Central memory CD4-positive, alpha-beta T cell (primary cell): ENCODE data around the gene STXBP6.
"Not testable (repeated sequence)": the region's sequence is repeated elsewhere in the genome, so short reads cannot be mapped to it uniquely, and the experiment has no call there.

ENCODE experiments used
- DNase-seq: peaks from one replicate; pipeline ENCODE4 v3.0.0; 2022

STXBP6 gene

DNA sequence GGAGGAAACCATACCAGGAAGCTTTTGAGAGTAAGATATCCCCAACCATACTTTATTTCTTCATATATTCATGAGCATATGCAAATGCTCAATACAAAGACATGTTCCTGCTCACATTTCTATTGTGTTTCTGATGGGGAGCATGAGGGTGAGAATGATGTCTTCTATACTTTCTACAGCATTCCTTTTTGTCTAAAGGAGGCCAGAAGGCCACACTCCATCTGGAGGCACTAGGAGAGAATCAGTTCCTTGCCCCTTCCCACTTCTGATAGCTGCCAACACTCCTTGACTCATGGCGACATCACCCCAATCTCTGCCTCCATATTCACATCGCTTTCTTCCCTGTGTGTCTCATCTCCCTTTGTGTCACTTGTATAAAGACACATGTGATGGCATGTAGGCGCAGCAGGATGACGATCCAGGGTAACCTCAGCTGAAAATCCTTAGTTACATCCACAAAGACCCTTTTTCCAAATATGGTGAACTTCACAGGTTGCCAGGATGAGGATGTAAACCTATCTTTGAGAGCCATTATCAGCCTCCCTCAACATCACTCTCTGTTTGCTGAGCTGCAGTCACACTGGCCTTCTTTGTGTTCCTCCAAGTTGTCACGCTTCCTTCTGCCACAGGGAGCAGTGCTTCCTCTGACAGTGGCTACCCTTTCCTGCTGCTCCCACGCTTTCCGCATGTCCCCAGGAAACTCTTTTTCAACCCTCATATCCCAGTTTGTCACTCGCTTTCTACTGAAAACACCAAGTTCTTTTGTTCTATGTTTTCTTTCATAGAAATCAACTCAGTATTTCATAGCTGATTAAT lies 96.9 kb downstream of the STXBP6 start:
- DNase-seq, result no peak

DNA sequence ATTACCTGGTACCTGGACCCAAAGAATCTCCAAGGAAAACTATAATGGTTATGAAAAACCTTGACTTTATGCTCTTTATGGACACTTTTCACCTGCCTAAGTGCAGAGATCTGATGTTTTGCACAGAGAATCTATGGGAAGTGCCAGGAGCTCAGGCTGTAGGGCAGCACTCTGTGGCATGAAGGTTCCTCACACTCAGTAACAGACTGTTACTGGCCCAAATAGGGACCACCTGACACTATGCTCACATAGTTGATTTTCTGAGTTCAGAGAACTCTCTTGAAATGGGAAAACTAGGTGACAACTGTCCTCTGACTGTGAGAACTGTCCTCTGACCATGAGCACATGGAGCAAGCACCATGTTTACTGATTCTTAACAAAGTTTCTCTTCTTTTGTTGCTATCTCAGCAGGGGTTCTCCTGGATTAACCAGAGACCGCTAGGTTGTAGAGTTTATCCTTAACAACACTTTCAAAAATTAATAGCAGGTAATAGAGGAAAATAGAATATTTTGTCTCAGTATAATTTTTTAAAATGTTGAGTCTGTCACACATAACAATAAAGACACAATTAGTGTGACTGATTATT lies 101.6 kb downstream of the STXBP6 start:
- DNase-seq, result no peak

DNA sequence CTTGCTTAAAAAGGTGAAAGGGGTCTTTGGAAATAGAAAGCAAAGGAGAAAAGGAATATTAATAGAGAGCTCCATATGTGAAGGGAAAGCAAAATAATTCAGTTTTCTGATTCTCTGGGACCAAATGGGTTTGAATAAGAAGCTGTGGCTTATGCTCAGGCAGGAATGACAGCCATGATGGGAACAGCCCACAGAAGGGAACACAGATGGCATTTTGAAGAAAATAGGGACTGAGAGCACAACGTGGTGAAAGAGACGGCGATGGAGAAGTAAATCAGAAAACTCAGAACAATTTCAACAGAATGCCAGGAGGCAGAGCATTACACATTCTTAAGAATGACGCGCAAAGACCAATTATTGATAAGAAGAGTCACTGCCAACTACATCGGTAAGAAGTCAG lies 102.8 kb downstream of the STXBP6 start:
- no peak for DNase-seq

DNA sequence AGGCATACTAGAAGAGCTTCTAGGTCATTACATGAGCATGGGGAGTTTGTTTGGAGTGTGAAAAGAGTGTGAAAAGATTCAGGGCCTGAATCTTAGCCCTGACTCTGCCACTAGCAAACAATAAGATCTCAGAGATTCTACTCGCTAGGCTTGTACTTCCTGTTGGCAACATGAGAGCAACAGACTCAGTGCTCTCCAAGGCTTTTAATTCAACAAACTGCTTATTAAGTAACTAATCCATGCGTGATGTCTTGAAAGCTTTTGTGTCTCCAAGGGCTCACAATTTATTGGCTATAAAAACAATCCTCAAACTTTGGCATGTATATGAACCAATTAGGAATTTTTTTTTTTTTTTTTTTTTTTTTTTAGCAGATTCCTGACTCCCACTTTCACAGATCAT lies 105.1 kb downstream of the STXBP6 start:
- no peak for DNase-seq

DNA sequence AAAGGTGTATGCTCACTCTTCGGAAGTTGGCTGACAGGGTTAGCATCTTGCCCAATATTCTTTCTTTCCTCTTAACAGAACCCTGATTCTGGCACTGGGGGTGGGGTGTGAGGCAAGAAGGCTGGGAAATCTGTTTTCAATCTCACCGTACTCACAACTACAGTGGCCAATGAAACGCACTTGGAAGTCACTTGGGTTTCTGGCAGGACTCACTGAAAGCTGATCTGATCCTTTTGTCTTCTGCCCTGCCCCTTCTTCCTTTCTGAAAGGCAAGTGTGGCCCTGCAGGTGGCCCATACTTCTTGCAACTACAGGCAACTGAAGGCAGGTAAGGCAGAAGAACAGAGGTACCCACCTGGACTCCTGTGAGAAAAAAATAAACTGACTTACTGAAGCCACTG lies 106.9 kb downstream of the STXBP6 start:
- DNase-seq, result no peak

DNA sequence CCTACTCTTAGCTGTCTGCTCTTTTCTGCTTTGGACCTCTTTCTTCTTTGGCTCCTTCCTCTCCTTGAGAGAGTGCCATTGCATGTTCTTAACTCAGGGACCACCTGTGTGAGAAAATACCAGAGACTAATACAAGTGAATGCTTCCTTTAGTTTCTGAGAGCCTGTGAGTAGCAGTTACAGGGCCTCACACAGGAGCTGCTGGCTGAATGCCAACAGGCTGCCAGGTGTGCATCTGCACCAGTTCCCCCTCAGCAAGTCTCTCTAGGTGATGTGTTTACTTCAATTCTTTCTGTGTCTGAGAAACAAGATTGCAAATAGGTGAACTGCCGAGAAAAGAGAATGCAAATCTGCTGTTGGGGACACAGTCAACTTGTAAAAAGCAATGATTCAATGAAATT lies 108.2 kb downstream of the STXBP6 start:
- DNase-seq, result no peak

DNA sequence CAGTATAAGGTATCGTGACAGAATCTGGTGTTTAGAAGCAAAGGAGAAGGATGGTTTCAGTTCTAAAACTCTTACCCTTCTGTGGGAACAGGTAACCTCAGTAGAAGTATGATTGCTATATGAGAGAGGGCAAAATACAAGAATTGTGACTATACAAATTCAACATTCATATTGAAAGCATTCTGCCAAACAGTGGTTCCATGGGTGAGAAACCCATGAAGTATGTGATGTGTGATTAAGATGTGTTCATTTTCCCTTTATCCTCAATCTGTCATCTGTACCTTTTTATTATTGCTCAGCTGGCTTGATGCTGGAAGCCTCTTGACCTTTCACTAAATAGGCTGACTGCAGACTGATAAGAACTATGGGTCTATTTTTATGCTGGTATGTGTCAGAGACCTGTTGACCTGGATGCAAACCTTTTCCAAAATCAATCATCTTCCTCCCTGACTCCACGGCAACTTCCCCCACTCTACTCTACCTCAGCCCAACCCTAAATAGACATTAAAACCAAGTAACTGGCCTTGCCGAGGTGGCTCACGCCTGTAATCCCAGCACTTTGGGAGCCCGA lies 109.6 kb downstream of the STXBP6 start:
- no peak for DNase-seq

DNA sequence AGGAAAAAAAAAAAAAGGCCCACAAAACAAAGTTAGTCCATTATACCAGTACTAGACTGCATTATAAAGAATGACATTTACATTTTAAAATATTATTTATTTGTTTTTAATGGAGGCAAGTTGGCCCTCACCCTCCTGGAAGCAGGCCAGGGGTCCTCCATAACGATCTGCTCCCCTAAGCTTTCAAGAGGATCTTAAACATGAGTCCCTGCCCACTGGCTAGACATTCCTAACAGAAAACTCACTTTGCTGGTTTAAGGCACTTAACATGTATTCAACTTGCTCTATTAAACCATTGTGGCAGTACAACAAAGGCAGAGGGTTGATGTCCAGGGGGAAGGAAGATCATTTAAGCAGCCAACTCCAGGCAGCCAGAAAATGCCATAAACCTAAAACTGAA lies 111.4 kb downstream of the STXBP6 start:
- no peak for DNase-seq

DNA sequence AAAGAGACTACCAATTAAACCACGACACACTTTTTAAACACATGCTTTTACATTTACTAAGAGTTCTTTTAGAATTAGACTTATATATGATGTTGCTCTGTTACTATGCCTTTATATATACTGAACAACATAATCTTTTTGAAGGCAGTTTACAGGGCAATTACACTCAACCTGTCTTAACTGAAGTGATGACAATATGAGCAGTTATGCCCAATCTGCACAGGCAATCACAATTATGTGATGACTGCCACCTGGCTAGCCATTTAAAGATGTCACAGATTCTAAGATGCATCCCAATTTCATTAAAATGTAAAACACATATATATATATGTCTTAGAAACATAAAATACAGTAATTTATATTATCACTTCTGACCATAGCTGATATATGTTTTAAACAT lies 112.6 kb downstream of the STXBP6 start:
- DNase-seq, result no peak

DNA sequence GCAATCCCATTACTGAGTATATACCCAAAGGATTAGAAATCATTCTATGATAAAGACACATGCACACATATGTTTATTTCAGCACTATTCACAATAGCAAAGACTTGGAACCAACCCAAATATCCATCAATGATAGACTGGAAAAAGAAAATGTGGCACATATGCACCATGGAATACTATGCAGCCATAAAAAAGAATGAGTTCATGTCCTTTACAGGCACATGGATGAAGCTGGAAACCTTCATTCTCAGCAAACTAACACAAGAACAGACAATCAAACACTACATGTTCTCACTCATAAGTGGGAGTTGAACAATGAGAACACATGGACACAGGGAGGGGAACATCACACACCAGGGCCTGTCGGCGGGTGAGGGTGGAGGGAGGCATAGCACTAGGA lies 113.2 kb downstream of the STXBP6 start:
- DNase-seq, result not testable (repeated sequence)

DNA sequence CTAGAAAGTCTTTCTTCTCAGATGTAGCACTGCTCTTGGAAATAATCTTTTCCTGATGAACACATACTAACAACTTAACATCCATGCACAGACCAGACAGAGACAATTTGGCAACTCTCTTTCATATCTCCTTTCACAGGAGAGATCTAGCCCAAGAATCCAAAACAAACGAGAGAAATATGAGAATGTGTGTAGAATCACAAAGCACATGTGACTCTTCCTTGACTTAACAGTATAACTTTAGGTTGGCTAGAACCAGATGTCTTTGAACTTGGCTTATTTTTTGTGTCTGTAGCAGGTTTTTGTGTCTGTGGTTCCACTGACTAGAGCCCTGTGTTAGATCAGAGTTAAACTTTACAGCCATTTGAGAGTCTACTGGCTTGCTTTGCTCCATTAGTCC lies 114.2 kb downstream of the STXBP6 start:
- no peak for DNase-seq

DNA sequence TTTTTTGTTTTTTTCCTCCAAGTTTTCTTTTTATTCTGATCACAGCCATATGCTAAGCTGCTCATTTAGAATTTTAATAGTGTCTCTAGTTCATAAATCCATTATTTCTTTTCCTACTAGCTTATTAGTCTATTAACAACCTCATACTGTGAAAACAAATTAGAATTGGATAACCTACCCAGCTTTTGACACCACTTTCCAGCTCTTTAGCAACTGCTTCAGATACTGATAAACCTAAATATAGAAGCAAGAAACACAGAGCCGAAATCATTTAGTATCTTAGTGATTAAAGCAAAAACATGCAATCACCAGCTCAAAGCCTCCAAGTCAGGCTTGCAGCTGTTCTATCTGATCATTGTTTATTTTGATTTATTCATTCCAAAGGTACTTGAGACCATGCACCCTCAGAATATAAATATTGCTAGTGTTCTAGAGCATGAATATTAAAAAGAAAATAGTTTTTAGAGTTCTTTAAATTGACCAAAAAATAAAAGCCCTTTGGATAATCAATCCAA lies 121.5 kb downstream of the STXBP6 start:
- no peak for DNase-seq

DNA sequence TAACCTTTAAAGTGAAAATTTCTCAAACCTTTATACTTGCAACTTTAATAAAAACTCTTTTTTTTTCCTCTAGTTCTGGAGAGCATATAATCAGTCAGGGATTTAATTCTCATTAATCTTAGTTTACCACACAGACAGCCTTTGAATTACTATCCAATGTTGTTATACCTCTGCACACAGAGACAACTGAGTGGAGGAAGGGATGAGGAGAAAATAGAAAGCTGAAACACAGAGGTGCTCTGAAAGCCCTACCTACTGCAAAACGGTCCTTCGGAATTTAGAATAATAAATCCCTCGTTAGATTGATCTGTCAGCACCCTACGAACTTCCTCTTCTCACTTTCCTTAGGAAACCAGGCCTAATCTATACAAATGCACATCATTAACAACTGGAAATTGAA lies 122.1 kb downstream of the STXBP6 start:
- DNase-seq, result no peak

DNA sequence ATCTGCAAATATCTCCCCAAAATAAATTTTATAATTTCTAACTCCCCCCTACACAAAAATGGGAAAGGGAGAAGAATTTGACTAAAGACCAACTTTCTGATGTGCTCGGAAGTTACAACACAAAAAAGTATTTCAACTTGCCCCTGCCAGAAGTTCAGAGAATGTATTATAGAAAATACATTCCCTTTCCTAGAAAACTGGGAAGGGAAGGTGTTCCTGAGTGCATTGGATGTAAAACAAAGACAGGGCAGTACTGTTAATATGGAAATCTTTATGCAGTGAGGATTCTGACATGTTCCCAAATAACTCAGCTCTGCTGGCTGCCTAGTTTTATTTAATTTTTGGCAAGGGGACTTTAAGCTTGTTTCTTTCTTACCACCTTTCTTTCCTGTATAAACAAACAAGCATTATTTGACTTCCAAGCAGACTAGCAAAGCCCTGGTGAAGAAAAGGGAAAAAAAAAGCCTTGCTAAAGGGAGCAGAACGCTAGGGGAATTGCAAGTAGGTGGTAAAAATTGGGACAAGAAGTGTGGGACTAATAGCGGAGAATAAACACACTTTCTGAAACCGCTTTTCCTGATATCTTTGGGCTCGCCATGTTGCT lies 124.1 kb downstream of the STXBP6 start:
- no peak for DNase-seq

DNA sequence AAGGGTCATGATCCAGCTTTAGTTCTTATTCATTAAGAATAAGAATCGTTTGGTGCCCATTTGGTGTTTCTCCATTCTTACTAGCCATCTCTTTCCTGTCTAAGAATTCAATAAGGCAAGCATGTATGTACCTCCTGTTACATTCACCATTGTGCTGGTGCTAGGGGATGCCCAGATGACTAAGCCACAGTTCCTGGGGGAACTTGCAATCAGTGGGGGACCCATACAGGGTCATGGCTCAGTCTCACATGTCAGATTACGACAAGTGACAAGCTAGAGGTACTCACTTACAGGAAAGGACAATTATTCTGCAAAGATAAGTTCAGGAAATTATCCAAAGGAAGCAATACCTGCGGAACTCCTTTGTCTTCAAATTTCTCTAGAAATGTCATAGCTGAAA lies 125.4 kb downstream of the STXBP6 start:
- DNase-seq, result no peak

DNA sequence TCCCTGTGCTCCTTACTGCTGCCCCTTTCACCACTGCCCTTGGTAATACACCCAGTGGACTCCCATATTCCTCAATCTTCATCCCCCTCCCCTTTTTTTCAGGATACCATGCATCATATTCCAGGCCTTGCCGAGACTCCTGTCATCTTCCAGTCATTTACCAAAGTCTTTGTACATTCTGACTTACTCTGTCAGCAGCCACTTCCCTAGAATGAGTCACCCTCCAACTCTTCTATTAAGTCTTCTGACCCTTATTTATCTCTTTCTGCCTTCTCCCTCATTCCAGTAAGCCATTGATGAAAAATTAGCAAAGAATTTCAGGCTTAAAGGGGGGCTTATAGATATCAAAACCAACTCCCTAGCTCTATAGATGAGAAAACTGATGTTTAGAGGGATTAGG lies 128.0 kb downstream of the STXBP6 start:
- DNase-seq, result no peak

DNA sequence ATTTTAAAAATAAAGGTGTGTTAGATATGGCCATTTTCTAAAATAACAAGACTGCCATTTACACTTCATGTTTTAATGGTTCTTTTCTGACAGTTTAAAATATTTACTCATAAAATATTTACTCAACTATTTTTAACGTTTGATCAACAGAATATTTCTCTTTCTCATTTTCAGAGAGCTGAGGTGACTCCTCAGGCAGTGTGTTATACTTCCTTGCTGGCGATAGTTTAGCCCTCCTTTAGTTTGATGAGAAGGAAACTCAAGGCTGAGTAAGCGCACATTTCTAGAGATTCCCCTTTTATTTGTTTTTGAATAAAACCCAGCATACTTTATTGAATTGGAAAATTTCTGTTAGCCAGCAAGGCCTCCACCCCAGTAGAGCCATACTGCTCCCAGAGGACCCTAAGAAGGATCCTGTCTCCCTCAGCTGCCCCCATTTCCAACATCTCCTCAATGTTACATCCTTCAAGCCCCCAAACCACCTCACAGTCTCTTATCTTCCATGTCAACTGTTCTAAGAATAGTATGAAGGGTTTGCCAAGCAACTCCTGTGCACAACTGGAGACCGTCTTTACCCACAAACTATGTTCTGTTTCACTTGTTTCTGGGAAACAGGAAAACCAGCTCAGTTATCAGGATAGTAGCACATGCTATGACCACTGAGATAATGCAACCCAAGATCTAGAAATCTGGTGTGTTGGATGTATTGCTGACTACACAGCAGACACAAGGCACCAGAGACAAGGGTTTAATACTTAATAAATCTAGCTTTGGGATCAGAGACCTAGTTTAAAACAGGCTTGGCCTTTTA lies 129.5 kb downstream of the STXBP6 start:
- DNase-seq, result no peak

DNA sequence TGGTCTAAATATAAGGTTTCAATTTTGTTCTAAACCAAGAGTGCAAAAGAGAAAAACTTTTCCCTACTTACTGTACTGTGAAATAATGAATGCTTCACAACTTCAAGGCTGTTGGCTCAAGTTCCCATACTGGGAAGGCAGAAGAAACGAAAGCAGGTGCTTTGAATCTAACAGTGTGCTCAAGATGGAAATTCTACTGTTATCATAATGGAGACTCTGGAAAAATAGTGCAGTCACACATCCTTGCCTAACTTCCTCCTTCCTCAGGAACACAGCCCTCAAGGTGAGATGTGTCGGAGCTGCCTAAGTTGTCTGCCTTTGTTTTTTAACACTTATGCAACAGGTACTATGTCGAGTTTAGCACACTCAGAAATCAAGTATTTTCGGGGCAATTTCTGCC lies 131.1 kb downstream of the STXBP6 start:
- no peak for DNase-seq

DNA sequence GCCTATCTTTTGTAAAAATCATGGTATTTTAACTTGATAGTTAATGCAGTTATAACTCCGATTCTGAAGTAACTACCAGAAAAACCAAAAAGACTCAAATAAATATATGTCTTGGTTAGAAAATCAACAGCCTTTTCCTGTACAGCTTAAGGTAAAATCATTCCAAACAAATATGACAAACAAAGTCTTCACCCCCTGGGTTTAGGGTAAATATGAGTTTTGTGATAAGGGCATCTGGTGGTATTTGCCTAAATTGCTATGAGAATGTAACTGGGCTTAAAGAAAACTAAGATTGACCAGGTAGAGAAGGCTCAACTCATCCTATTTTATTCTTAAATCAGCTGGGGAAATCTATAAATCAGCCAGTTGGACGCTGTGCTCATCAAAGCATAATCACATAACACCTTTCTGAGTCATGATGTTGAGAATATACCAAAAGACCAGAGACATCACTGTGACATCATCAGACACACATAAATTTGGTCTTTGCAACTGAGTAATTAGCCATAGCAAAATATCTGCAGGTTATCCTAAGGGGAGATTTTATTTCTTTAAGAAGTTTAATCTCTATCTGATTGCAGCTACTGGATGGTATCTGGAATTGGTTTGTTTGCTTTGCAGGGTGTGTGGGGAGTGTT lies 133.9 kb downstream of the STXBP6 start:
- no peak for DNase-seq

DNA sequence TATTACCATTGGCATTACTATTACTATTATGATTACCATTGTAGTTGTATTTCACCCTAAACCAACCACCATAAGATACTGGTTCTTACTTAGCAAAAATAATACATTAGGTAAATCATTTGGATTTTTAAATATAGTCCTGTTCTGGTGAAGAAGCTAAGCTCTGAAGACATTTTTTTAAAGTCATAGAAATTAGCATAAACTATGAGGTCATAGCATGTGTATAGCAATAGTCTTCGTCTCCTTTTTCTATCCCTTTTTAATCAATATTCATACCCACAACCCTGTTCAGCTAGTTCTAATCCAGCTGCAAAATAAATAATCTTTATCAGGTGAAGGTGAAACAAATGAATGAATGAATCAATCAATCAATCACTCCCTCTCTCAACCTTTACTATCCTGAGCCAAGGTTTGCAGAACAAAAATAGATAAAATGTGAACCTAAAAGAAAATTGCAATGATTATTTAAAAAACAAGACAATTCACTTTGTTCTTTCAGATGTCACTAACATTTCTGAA lies 134.5 kb downstream of the STXBP6 start:
- DNase-seq, result no peak

DNA sequence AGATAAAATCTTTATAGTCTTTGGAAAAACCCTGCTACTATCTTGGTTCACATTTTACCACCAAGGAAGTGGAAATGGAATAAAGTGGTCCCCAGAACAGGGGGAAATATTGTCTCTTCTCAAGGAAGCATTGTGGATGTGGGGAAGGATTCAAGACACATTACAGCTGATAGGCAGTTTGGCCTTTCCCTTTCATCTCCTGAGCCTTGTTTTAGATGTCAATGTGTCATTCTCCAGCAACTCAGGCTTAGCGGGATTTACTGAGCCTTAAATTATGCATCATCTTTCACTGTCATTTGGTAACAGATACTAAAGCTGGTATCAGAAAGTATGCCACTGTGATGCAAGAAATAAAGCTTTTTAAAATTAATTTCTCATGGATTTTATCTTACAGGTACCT lies 136.2 kb downstream of the STXBP6 start:
- no peak for DNase-seq

DNA sequence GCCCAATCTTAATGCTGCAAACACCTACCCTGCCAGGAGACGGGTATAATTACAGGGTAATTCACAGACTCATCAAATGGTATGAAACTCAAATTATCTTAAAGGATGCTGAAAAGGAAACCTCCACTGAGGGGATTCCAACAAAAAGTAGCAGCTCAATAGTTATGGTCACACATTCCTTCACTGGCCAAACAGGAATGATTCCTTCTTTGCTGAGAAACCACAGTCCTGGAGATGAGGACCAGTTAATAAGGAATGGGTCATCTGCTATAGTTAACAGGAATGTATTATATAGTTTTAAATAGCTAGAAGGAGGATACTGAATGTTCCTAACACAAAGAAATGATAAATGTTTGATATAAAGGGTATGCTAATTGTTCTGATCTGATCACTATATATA lies 136.9 kb downstream of the STXBP6 start:
- DNase-seq, result no peak
